ENCODE data around the gene TRPM7.

TRPM7 gene, protein sequence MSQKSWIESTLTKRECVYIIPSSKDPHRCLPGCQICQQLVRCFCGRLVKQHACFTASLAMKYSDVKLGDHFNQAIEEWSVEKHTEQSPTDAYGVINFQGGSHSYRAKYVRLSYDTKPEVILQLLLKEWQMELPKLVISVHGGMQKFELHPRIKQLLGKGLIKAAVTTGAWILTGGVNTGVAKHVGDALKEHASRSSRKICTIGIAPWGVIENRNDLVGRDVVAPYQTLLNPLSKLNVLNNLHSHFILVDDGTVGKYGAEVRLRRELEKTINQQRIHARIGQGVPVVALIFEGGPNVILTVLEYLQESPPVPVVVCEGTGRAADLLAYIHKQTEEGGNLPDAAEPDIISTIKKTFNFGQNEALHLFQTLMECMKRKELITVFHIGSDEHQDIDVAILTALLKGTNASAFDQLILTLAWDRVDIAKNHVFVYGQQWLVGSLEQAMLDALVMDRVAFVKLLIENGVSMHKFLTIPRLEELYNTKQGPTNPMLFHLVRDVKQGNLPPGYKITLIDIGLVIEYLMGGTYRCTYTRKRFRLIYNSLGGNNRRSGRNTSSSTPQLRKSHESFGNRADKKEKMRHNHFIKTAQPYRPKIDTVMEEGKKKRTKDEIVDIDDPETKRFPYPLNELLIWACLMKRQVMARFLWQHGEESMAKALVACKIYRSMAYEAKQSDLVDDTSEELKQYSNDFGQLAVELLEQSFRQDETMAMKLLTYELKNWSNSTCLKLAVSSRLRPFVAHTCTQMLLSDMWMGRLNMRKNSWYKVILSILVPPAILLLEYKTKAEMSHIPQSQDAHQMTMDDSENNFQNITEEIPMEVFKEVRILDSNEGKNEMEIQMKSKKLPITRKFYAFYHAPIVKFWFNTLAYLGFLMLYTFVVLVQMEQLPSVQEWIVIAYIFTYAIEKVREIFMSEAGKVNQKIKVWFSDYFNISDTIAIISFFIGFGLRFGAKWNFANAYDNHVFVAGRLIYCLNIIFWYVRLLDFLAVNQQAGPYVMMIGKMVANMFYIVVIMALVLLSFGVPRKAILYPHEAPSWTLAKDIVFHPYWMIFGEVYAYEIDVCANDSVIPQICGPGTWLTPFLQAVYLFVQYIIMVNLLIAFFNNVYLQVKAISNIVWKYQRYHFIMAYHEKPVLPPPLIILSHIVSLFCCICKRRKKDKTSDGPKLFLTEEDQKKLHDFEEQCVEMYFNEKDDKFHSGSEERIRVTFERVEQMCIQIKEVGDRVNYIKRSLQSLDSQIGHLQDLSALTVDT (N-terminal part only)

GRCh38 chr15:50686469-50687301 is at the start of gene TRPM7:
Gene TRPM7 (minus strand): TSS chr15:50686797. CDS start chr15:50686533, 264 bp downstream.
- peak within 1 kb of the TSS; percentile 97 for H3K4me3 ChIP-seq (ENCODE audit: low read depth, low read length)
- in situ Hi-C loops (cut with HindIII; ENCODE audit: low sequenced_read_pairs), result no loop called here
- TF ChIP-seq CTCF (IDR thresholded peaks at IDR 0.05; ENCODE audit: low read depth, low read length, missing control alignments), result no peak
- peak; percentile 39 for DNase-seq (ENCODE audit: low read depth)

- no peak overlapping the region for H3K4me3 ChIP-seq (ENCODE audit: low read depth, low read length)
- no peak for DNase-seq (ENCODE audit: low read depth)
- in situ Hi-C loops (cut with HindIII; ENCODE audit: low sequenced_read_pairs), result no loop called here
- TF ChIP-seq CTCF (IDR thresholded peaks at IDR 0.05; ENCODE audit: low read depth, low read length, missing control alignments), result no peak
These were observed 48.6 kb upstream of the TRPM7 start for GRCh38 chr15:50735156-50735555.

GRCh38 chr15:50726315-50726714 is 39.7 kb upstream of the TRPM7 start:
- in situ Hi-C loops (cut with HindIII; ENCODE audit: low sequenced_read_pairs), result no loop called here
- TF ChIP-seq CTCF (IDR thresholded peaks at IDR 0.05; ENCODE audit: low read depth, low read length, missing control alignments), result no peak
- DNase-seq (ENCODE audit: low read depth), result no peak
- no peak overlapping the region for H3K4me3 ChIP-seq (ENCODE audit: low read depth, low read length)

DNA sequence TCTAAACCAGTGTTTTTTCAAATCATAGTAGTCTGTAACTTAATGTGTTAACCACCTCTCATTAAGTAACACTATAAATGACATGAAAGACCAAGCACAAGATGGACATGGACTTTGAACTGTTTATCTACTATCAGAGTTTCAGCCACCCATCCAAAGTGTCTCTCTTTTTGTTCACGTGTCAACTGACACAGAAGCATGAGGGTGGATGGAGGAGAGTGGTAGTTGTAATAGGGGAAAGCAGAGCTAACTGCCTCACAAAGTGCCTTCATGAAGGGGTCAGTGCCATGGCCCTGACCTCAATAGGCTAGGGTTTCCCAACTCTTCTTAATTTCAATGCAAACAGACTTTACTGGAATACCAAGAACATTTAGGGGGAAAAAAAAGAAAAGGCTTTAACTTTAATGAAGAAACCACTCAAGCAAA is 32.1 kb upstream of the TRPM7 start:
- no peak overlapping the region for H3K4me3 ChIP-seq (ENCODE audit: low read depth, low read length)
- TF ChIP-seq CTCF (IDR thresholded peaks at IDR 0.05; ENCODE audit: low read depth, low read length, missing control alignments), result no peak
- DNase-seq (ENCODE audit: low read depth), result no peak
- in situ Hi-C loops (cut with HindIII; ENCODE audit: low sequenced_read_pairs), result no loop called here

- no peak for TF ChIP-seq CTCF (IDR thresholded peaks at IDR 0.05; ENCODE audit: low read depth, low read length, missing control alignments)
- in situ Hi-C loops (cut with HindIII; ENCODE audit: low sequenced_read_pairs), result no loop called here
These were observed 25.4 kb upstream of the TRPM7 start for GRCh38 chr15:50712018-50712417.

More at GRCh38 chr15:50712018-50712417, 25.4 kb upstream of the TRPM7 start:
- no peak for DNase-seq (ENCODE audit: low read depth)
- H3K4me3 ChIP-seq (ENCODE audit: low read depth, low read length), result no peak overlapping the region
